HepG2 (cell line): ENCODE measurements around the gene TTLL8.

Experiments used
- EZH2 ChIP-seq: conservative IDR thresholded peaks from 2 replicates; pipeline ENCODE4 v1.6.1; 2012; ENCODE audit warnings: mild to moderate bottlenecking, low read depth, low read length, moderate library complexity
- KLF16 ChIP-seq, 2 experiments: sonication (generic) in 1 of 2; formaldehyde crosslinking in 1 of 2; IDR thresholded peaks; 2 replicates each; pipeline versions ENCODE4 v1.6.1 to v1.8.0; 2016 to 2023; ENCODE audit warnings: missing genetic modification reagents in 2 of 2, missing compliant biosample characterization in 1 of 2
- MTA3 ChIP-seq: sonication (generic); formaldehyde crosslinking; IDR thresholded peaks from 2 replicates; pipeline ENCODE4 v1.4.0; 2020; ENCODE audit warnings: missing genetic modification reagents
- PAF1 ChIP-seq: IDR thresholded peaks from 2 replicates; pipeline ENCODE4 v1.6.1; 2016; ENCODE audit warnings: missing genetic modification reagents, missing compliant biosample characterization
- POLR2AphosphoS2 ChIP-seq: IDR thresholded peaks from 2 replicates; pipeline ENCODE4 v1.6.1; 2011; ENCODE audit warnings: low read depth, low read length, improper control_type of control experiment
- RAD21 ChIP-seq: fragments of 450-650 bp; formaldehyde crosslinking; IDR thresholded peaks from 2 replicates; pipeline ENCODE4 v1.5.0; 2020; ENCODE audit warnings: mild to moderate bottlenecking
- RBFOX2 ChIP-seq: fragments of 200-400 bp; formaldehyde crosslinking; IDR thresholded peaks from 2 replicates; pipeline ENCODE4 v1.6.1; 2017; ENCODE audit warnings: low read depth, mild to moderate bottlenecking, low read length
- SIN3A ChIP-seq: IDR thresholded peaks from 2 replicates; pipeline ENCODE4 v1.6.1; 2011; ENCODE audit warnings: low read depth, mild to moderate bottlenecking, control low read depth, low read length, borderline replicate concordance
- THAP11 ChIP-seq: IDR thresholded peaks from 2 replicates; pipeline ENCODE4 v1.6.1; 2016; ENCODE audit warnings: missing biosample characterization, missing genetic modification reagents
- ZNF138 ChIP-seq: sonication (generic); formaldehyde crosslinking; IDR thresholded peaks from 2 replicates; pipeline ENCODE4 v1.5.0; 2020; ENCODE audit warnings: mild to moderate bottlenecking, low read depth, missing genetic modification reagents
- TF ChIP-seq, protein P1 (sequence below), 2 experiments: sonication (generic) in 1 of 2; formaldehyde crosslinking in 1 of 2; IDR thresholded peaks; 2 replicates each; pipeline versions ENCODE4 v1.4.0 to v1.6.1; 2018 to 2020; ENCODE audit warnings: missing genetic modification reagents in 2 of 2, borderline replicate concordance in 1 of 2, low read depth in 1 of 2, mild to moderate bottlenecking in 1 of 2, missing biosample characterization in 1 of 2
- TF ChIP-seq, protein P2 (sequence below): sonication (generic); formaldehyde crosslinking; IDR thresholded peaks from 2 replicates; pipeline ENCODE4 v1.5.0; 2020; ENCODE audit warnings: mild to moderate bottlenecking, missing genetic modification reagents, moderate library complexity
- TF ChIP-seq, protein P3 (sequence below): sonication (generic); formaldehyde crosslinking; IDR thresholded peaks from 2 replicates; pipeline ENCODE4 v1.4.0; 2020; ENCODE audit warnings: low read depth, mild to moderate bottlenecking, missing genetic modification reagents

DNA sequence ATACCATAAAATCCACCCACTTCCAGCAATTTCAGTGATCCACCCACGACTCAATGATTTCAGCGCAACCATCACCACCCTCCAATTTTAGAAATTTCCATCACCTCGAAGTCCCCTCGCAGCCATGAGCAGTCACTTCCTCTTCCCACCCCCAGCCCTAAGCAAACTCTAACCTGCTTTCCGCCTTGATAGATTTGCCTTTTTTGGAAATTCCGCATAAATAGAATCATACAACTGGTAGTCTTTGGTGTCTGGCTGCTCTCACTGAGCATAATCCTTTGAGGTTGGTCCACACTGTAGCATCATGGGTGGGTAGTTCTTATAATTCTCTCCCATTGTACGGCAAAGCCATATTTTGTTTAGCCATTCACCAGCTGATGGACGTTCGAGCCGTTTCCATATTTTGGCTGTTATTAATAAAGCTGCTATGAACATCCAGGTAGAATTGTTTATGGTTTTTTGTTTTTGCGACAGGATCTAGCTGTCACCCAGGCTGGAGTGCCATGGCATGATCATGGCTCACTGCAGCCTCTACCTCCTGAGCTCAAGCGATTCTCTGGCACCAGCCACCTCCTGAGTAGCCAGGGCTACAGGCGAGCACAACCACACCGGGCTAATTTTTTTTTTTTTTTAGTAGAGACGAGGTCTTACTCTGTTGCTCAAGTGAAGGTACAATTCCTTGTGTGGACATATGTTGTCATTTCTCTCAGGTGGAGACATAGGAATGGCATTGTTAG lies 81.5 kb downstream of the TTLL8 start:
- TF ChIP-seq, protein P1, sequence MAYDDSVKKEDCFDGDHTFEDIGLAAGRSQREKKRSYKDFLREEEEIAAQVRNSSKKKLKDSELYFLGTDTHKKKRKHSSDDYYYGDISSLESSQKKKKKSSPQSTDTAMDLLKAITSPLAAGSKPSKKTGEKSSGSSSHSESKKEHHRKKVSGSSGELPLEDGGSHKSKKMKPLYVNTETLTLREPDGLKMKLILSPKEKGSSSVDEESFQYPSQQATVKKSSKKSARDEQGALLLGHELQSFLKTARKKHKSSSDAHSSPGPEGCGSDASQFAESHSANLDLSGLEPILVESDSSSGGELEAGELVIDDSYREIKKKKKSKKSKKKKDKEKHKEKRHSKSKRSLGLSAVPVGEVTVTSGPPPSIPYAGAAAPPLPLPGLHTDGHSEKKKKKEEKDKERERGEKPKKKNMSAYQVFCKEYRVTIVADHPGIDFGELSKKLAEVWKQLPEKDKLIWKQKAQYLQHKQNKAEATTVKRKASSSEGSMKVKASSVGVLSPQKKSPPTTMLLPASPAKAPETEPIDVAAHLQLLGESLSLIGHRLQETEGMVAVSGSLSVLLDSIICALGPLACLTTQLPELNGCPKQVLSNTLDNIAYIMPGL (CRISPR knock-in tag; IDR thresholded peaks at IDR 0.05; ENCODE audit: borderline replicate concordance in 1 of 2, low read depth in 1 of 2) = no peak
- TF ChIP-seq, protein P2, sequence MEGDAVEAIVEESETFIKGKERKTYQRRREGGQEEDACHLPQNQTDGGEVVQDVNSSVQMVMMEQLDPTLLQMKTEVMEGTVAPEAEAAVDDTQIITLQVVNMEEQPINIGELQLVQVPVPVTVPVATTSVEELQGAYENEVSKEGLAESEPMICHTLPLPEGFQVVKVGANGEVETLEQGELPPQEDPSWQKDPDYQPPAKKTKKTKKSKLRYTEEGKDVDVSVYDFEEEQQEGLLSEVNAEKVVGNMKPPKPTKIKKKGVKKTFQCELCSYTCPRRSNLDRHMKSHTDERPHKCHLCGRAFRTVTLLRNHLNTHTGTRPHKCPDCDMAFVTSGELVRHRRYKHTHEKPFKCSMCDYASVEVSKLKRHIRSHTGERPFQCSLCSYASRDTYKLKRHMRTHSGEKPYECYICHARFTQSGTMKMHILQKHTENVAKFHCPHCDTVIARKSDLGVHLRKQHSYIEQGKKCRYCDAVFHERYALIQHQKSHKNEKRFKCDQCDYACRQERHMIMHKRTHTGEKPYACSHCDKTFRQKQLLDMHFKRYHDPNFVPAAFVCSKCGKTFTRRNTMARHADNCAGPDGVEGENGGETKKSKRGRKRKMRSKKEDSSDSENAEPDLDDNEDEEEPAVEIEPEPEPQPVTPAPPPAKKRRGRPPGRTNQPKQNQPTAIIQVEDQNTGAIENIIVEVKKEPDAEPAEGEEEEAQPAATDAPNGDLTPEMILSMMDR (CRISPR knock-in tag) = no peak
- TF ChIP-seq, protein P3, sequence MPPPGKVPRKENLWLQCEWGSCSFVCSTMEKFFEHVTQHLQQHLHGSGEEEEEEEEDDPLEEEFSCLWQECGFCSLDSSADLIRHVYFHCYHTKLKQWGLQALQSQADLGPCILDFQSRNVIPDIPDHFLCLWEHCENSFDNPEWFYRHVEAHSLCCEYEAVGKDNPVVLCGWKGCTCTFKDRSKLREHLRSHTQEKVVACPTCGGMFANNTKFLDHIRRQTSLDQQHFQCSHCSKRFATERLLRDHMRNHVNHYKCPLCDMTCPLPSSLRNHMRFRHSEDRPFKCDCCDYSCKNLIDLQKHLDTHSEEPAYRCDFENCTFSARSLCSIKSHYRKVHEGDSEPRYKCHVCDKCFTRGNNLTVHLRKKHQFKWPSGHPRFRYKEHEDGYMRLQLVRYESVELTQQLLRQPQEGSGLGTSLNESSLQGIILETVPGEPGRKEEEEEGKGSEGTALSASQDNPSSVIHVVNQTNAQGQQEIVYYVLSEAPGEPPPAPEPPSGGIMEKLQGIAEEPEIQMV (CRISPR knock-in tag) = no peak
- TF ChIP-seq SIN3A (no peak), RAD21 (CRISPR knock-in tag) (no peak), PAF1 (CRISPR knock-in tag) (no peak), POLR2AphosphoS2 (no peak), MTA3 (CRISPR knock-in tag) (no peak), ZNF138 (CRISPR knock-in tag) (no peak), EZH2 (no peak), KLF16 (CRISPR knock-in tag; IDR thresholded peaks at IDR 0.05) (no peak), RBFOX2 (no peak), THAP11 (CRISPR knock-in tag) (no peak)
